ENCODE data around the gene LCN12.
"Not testable (repeated sequence)": the region's sequence is repeated elsewhere in the genome, so short reads cannot be mapped to it uniquely, and the experiment has no call there.

The LCN12 gene

GRCh38 chr9:136991993-136992818, 40.1 kb downstream of the LCN12 start, which contains the start of gene PAXX:
PAXX (plus strand) TSS chr9:136992422; CDS start chr9:136992444, 22 bp downstream.
- DNase-seq = peak; percentile 88

DNA sequence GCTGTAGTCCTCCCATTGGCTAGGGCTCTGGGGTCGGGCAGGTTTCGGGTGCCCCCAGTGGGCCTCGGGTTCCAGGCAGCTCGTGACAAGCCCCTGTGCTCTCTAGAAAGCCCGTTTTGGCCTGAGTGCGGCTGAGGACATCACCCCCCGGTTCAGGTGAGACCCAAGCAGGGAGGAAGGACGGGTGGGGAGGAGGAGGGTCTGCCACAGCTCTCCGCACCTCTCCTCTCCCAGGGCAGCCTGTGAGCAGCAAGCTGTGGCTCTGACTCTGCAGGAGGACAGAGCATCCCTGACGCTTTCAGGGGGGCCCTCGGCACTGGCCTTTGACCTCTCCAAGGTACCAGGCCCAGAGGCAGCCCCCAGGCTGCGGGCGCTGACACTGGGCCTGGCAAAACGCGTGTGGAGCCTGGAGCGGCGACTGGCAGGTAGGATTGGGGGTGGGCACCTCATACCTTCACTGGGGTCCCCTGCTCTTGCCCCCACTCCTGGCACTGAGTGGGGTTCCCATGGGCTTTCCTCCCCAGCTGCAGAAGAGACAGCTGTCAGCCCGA, 40.8 kb downstream of the LCN12 start:
- no peak for DNase-seq

GRCh38 chr9:136994180-136994887, 42.3 kb downstream of the LCN12 start:
- no peak for DNase-seq

DNA sequence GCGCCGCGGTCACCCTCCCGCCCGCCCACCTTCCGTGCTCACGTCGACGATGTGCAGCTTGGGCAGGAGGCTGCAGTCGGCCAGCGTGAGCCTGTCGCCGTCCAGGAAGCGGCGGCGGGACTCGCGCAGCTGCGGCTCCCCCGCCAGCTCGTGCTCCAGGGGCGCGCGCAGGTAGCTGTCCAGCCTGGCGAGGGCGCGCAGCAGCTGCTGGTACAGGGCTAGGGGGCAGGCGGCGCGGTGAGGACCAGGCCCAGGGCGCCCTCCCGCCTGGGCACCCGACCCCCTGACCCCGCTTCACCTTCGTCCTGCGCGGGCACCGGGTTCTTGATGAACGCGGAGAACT, 42.8 kb downstream of the LCN12 start:
- DNase-seq = no peak

- DNase-seq = no peak
These were observed 43.3 kb downstream of the LCN12 start for GRCh38 chr9:136995362-136995761.

- peak; percentile 47 for DNase-seq
These were observed 43.8 kb downstream of the LCN12 start for GRCh38 chr9:136995772-136996311.

- DNase-seq = peak; percentile 11
These were observed 44.6 kb downstream of the LCN12 start, which contains the start of gene CLIC3 for GRCh38 chr9:136996361-136997292. CLIC3 (minus strand) TSS chr9:136996568; CDS start chr9:136996543, 25 bp downstream.

GRCh38 chr9:136997371-136997770, 45.3 kb downstream of the LCN12 start:
- no peak for DNase-seq

DNA sequence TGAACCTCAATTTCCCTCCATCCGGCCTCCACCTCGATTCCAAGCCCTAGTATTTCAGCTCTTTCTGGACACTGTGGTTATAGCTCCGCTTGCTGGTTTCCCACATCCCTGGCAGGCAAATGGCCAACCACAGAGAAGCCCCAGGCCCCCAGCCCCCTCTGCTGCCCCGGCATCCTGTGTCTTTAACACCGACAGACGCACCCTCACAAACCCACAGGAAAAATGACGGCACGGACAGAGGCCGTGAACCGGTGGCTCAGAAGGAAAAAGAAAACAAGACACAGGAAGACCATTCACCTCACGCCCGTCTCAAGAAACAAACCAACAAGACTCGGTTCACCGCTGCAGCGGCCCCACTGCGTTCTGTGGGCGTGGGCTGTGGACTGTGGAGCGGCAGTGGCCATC, 45.8 kb downstream of the LCN12 start:
- no peak for DNase-seq

DNA sequence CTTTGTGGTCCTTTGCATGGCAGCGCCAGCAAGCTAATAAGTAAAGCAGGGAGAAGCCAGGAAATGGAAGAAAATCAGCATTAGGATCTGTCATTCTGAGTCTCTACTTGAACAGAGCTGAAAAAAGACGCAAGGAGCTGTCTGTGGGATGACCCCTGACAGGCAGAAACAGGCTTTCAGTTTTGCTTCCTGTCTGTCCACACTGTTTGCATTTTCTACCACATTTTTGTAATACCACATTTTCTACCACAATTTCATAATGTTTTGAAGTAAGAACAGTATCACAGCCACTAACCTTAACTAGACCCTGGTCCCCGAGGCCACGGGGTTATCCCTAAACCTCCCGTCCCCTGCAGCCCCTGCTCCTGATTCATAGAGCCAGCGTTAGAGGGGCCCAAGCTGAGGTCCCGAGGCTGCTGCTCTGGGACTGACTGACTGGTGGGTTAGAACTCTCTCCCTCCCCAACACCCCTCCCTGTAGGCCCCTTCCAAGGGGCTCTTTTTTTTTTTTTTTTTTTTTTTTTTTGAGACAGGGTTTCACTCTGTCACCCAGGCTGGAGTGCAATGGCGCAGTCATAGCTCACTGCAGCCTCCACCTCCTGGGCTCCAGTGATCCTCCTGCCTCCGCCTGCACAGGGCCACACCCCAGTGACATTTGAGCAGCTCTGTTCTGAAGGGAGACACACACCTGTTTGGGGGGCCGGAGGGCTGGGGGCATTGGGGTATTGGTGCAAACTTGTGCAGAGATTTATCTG, 48.3 kb downstream of the LCN12 start:
- peak; percentile 69 for DNase-seq

DNA sequence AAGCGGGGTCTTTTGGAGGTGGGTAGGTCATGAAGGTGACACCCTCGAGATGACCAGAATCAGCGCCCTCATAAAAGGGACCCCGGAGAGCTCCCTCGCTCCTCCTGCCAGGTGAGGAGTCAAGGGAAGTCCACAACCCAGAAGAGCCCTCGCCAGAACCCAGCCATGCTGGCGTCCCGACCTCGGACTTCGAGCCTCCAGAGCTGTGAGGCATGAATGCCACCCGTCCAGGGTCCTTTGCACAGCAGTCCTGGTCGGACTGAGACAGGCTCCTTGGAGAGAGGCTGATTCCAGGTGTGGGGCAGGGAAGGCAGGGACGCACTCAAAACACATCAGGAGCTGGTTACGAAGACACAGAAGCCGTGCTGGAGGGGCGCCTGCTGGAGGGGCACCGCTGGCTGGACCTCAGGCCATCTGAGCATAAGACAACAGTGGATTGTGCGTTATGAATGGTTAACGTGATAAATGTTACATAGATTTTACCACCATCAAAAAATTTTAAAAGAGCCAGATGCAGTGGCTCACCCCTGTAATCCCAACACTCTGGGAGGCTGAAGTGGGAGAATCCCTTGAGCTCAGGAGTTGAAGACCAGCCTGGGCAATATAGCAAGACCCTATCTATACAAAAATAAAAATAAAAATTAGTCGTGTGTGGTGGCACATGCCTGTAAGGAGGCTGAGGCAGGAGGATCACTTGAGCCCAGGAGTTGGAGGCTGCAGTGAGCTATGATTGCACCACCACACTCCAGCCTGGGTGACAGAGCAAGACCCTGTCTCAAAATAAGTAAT, 50.0 kb downstream of the LCN12 start:
- no peak for DNase-seq

DNA sequence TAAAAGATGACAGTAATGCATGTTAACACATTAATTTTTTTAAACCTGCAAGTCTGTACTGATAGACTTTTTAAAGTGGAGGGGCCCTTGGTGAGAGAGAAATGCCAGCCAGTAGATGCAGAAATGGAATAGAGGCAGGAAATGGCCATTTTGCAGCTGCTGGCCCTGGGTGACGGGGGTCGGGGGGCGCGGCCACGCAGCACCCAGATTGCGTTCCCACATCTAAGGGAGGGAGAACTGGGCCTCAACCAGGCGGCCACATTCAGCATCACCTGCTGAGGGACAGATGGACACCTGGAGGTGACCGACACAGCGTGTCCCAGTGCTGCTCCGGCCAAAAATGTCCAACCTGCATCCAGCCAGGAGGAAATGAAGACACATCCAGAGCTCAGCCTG, 50.6 kb downstream of the LCN12 start:
- DNase-seq = no peak

- not testable (repeated sequence) for DNase-seq
These were observed 52.2 kb downstream of the LCN12 start for GRCh38 chr9:137004285-137004684.

All from fibroblast of upper back skin (primary cell).